G401 (cell line): ENCODE results near the gene ZFYVE27. TPM values are rescaled to one million over a fixed set of nuclear protein-coding genes. Genes with fewer than 3 reads are reported as not detected.

Source experiments
- DNase-seq: peaks from one replicate; pipeline ENCODE4 v3.0.0-alpha.2; 2015; ENCODE audit warnings: low spot score
- in situ Hi-C: cut with HindIII; loops from 2 replicates; pipeline ENCODE4 v1.10.0; 2016; ENCODE audit warnings: low sequenced_read_pairs, mixed read lengths
- total RNA-seq: library from RNA; depleted of rRNA; stranded (reverse); fragments of >200 nt; shearing (Covaris generic); gene quantifications from 2 replicates; pipeline ENCODE4 v1.2.3, GENCODE V29; 2014

ZFYVE27 gene
- total RNA-seq, 1 experiment from 2014 or later: 24.8 TPM

DNA sequence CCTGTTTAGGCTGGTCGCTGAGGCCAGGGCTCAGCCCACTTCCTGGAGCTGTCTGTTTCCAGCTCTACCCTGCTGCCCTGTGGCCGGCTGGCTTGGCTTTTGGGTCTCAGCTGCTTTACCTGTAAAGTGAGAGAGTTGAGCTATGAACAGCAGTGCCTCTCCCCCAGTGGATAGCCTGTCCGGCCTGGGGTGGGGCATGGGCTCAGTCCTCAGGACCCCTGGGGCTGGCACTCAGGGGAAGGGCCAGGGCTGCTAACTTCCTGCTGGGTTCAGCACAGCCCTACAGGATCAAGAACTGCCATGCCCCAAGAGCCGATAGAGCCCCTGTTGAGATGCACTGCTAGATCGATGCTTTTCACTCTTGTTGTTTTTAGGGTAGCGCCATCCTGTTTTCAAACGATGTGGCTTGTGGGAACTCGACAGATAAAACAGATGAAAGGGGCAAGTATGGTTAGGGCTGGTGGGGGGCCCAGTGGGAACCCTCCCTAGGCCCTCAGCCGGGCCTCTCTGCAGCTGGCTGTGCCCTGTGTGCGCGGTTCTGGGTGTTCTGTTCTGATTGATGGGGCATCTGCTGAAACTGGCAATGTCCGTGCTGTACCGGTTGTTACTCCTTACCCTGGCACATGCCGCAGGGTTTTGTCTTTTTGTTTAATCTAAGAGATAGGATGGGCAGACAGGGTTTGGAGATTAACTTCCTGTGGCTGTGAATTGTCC is 44.8 kb downstream of the ZFYVE27 start:
- in situ Hi-C loops: no loop called here
- DNase-seq: no peak

DNA sequence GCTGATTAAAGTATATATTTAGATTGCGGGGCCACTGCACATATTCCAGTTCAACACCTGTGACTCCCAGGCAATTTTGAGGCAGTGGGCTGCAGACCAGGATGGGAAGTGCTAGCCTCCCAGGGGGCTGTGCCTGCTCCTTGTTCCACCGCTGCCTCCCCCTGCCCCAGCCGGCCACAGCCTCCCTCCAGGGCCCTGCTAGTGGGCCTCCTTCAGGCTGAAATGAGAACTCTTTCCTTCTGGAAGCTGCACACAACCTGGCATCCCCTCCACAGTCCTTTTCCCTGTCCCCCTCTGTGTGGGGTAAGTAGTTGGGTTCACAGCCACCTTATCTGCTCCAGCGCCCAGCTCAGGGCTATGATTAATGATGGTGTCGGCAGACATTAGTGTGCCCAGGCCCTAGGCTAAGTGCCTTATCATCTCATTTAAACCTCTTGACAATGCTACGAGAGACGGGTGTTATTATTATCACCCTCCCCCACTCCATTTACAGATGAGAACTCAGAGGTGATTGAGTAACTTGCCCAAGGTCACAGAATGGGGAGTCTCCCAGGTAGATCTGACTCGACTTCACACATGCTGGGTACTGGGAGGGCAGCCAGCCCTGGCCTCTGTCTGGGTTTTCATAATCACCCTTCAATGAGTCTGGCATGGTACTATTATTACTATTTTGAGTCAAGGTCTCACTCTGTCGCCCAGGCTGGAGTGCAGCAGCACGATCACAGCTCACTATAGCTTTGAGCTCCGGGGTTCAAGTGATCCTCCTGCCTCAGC is 45.7 kb downstream of the ZFYVE27 start:
- DNase-seq: no peak

DNA sequence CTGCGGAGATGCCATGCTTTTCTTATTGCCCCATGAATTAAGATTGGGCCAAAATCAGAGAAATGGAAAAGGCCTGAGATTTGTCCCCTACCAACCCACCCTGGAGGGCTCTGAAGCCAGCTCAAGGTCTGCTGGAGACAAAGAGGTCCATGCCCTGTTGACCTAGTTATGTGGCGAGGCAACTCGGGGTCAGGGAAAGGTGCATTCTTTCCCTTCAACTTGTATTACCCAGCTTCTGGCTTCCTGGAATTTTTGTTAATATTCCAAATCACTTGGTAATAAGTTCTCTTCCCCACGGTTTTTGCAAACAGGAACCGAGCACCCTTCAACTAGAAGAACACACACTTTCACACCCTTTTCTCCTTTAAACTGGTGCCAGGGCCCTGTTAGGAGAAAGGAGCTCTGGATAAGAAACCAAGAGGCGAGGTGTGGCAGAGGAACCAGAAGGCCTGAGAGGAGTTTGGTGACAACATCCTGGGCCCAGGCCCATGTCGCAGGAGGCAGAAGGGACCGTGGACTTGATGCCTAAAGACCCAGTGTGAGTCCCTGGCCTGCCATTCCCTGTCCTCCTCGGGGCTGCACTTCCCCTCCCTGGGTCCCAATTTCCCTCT is 47.4 kb downstream of the ZFYVE27 start:
- in situ Hi-C loops: no loop called here

More for the DNA sequence above, 45.7 kb downstream of the ZFYVE27 start:
- in situ Hi-C loops: no loop called here

DNA sequence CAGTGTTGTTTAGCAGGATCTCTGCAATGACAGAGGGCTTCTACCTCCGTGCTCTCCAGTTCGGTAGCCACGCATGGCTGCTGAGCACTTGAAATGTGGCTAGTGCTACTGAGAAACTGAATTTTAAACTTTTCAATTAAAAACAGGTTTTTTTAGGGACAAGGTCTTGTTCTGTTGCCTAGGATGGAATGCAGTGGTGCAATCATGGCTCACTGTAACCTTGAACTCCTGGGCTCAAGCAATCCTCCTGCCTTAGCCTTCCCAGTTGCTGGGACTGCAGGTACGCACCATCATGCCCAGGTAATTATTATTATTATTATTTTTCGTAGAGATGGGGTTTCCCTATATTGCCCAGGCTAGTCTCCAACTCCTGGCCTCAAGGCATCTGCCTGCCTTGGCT is 48.3 kb downstream of the ZFYVE27 start:
- no peak for DNase-seq
- in situ Hi-C loops: no loop called here

More for the DNA sequence above, 47.4 kb downstream of the ZFYVE27 start:
- no peak for DNase-seq

DNA sequence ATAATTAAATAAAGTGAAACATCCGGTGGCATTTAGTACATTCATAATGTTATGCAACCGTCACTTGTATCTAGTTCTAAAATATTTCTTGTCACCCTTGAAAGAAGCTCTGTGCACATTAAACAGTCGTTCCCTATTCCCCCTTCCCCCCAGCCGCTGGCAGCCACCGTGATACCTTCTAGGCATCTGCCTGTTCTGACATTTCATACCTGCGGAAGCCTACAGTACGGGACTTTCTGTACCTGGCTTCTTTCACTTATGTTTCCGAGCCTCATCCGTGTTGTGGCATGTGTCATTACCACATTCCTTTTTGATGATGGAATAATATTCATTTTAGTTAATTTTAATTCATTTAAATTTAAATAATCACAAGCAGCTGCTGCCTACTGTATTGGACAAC is 48.8 kb downstream of the ZFYVE27 start:
- DNase-seq: no peak
- in situ Hi-C loops: no loop called here

DNA sequence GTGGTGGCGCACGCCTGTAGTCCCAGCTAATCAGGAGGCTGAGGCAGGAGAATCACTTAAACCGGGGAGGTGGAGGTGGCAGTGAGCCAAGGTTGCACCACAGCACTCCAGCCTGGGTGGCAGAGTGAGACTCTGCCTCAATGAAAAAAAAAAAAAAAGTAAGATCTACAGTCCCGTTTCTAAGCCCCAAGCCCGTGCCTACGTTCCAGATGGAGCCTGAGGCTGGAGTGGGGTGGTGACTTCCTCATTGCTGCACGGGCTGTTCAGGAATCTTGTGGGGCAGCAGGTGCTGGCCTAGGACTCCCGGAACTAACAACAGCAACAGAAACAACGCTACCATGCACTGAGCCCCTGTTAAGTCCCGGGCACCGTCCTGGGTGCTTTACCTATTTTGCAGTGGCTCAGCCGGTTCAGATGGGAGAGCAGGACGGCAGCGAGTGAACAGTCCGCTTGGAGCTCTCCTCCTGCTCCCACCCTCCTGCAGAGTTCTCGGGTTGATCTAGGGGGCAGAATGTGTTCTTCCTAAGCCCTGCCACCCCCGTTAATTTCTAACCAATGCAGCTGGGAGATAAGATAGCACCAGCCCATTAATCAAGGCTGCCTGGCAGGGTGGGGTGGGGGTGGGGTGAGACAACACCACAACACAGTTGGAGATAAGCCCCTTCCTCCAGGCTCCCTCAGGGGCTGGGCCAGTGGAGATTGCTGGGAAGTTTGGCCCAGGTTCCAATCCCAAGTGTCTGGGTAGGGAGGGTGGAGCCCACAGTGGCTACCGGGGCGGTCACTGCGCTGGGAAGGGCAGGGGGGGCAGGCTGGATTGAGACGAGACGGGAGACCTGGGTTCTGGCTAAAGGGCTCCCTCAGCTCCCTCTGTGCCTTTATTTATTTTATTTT is 51.9 kb downstream of the ZFYVE27 start:
- no peak for DNase-seq
- in situ Hi-C loops: no loop called here

DNA sequence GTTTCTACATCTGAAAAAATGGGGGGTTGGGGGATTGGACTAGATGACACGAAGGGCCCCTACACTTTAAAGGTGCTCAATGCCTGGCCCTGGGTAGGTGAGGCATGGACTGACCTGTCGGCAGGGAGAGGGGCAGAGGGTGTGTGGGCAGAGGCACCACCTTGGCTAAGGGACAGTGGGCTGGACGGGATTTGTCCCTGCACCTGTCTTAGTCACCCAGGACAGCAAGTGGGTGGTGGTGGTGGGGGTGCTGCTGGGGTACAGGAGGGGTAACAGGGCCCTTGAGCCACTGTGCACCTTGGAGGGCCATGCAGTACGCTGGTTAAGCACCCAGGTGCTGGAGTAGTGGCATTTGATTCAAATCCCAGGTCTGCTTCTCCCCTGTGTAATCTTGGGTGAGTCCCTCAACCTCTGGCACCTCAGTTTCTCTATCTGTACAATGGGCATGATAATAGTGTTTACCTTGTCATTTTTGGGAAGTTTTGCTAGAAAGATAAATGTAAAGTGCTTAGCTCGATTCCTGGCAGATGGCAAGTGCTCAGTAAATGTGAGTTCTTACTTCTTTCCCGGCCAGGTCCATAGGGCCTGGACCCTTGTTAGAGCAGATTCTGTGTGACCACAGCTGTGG is 53.0 kb downstream of the ZFYVE27 start:
- no peak for DNase-seq
- in situ Hi-C loops: no loop called here

DNA sequence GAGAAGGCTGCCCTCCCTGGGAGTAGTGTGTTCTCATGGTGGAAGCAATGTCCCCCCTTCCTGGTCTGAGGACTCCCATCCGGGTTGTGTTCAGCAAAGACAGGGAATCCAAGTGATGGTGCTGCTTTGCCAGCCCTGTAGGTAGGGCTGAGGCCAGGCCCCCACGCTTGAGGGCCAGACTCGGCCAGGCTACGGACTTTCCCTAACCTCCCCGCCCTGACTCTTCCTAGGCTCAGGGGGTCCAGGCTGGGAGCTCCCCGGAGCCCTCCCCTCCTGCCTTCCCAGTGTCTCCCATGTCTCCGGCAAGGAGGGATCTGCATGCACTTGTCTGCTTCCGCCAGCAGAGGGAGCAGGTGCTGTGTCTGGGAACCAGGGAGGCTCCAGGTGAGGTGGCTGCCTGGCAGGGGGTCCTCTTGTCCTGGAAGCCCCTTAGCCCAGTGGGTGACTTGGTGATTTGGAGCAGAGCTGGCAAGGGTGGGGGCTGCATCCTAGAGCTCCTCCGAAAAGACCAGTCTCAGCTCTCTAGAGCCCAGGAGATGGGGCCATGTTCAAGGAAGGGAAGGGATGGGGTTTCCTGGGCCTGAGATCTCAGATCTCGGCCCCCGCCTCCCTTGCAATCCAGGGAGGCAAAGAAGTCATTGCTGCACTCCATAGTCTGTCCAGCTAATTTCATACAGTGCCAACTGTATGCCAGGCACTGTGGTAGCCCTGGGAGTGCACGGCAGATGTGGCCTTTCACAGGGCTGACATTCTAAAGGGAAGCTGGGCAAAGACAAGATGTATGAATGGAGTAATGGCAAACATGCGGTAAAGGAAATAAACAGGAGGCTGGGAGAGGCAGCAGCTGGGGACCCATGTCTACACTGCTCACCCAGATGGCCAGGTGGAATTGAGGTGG is 55.1 kb downstream of the ZFYVE27 start:
- in situ Hi-C loops: no loop called here

DNA sequence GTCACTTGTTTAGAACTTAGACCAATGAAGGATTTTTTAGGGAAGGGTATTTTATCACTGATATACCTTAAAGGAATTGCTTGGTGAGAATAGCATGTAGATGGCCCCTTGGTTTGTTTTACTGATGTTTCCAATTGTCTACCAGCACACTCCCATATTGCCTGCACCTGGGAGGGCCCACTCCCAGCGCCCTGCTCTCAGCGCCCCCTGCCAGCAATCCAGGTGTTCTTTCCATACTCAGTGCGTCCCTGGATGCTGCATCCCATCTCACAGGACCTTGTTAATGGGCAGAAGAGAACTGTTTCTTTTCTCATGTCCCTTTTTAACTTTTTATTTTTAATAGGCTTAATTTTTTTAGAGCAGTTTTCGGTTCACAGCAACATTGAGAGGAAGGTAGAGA is 59.0 kb downstream of the ZFYVE27 start:
- in situ Hi-C loops: no loop called here
- no peak for DNase-seq

More for the DNA sequence above, 55.1 kb downstream of the ZFYVE27 start:
- peak; percentile 86 for DNase-seq

DNA sequence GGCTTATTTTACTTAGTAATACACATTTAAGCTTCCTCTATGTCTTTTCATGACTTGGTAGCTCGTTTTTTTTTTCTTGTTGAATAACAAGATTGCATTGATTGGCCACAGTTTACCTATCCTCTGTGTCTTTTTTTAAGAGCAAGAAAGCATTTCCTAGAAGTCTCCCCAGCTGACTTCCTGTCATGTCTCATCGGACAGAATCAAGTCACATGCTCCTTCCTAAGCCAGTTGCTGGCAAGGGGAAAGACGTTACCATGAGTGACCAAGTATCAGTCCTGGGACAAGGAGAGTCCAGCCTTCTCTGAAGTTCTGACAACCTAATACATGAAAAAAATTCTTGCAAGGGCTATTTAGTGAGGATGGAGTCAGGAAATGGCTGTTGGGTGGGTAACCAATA is 59.7 kb downstream of the ZFYVE27 start:
- in situ Hi-C loops: no loop called here
- DNase-seq: no peak

DNA sequence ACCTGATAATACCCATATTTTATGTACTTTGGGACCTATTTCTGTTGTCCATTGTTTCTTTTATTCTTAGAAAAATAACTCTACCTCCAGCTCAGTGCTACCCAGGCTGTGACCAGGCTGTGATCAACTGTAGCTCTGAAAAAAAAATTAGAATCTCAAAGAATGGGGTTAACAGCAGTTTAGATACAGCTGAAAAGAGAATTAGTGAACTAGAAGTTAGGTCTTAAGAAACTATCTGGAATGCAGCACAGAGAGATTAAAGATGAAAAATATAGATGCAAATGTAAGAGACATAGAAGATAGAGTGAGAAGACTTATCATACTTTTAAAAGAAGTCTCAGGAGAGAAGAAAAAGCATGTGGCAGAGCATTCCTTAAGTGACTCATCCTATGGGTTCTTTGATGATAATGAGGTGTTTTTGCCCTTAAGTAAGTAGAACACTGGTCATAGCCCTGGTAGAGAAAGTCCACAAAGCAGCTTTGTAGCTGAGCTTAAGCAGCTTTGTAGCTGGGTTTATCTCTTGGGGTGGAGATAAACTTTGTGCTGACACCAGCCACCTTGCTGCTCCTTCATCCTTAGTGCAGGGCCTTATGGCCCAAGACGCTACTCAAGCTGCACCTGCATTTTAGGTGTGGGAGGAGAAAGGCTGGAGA is 62.2 kb downstream of the ZFYVE27 start:
- in situ Hi-C loops: no loop called here
- DNase-seq: no peak

DNA sequence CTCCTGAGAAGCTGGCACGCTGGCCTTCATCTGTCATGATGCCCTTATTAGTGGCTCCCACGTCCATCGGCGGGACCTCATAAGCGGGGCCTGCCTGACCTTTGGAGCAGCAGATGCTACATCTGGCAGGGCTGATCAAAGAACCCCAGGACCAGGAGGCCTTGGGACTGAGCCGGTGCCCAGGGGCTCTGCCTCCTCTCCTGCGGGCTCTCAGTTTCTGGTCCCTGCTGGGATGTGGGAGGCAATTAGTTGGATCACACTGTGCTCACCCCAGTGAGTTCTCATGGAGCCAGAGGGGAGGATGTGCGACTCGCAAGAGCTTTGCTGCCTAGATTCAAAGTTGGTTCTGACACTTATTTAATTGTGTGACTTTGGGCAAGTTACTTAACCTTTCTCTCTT is 63.5 kb downstream of the ZFYVE27 start:
- in situ Hi-C loops: no loop called here
- no peak for DNase-seq

DNA sequence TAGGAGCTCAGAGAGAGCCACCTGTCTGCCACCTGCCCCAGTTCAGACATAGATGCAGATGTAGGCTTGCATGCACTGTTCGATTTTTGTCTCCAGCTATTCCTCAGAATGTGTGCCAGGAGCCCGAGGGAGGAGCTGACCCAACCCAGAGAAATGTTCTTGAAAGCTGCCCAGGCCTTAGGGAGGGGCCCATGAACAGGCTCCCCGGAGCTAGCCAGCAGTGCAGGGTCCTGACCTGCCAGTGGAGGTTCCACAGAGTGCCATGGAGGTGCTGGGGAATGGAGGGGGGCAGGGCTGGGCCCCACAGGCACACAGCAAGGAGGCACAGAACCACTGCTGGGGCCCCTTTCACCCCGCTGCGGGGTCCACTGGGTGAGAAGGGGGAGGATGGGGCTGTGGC is 64.5 kb downstream of the ZFYVE27 start:
- DNase-seq: no peak
- in situ Hi-C loops: no loop called here

DNA sequence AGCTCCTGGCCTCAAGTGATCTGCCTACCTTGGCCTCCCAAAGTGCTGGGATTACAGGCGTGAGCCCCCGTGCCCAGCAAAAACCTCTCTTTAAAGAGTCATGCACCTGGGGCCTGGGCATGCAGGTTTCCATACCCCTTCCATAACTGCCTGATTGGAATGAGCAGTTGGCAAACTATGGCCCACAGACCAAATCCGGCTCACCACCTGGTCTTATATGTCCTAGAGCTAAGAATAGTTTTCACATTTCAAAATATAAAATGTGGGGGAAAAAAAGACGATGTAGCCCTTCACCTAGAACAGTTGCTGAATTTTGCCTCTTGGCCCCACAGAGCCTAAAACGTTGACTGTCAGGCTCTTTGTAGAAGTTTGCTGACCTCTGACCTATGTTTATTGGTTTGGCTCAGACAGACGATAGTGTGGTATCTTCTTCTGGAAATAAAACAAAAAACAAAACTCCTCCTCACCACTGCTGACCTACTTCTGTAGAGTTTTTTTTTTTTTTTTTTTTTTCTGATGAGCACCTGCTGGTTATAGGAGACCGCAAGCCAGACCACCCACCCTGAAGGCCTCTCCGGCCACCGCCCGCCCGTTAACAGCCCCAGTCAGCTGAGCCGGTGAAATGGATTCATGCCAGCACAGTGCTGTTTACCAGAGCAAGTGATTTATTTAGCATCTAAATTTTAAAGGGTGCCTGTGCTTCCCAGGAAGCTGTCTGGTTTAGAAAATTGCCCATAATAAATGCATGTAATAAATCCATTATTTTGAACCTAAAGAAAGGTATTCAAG is 68.4 kb downstream of the ZFYVE27 start:
- in situ Hi-C loops: no loop called here
- peak; percentile 62 for DNase-seq

DNA sequence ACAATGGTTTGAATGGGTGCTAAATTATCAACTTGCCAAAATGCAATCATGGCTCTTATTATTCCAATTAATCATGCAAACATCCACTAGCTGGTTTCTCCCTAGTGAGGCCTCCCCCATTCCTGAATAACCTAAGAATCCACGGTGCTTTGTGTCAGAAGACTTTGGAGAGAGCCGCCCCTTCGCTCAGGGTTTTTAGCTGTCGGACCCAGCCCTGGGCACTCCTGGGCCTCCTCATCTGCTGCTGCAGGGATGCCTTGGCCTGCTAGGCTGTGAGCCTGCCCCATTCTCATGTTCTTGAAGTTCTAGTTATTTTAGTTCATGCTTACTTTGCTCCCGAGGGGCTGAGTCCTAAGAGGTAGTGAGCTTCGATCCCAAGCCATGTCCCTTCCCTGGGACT is 69.0 kb downstream of the ZFYVE27 start:
- no peak for DNase-seq
- in situ Hi-C loops: no loop called here

DNA sequence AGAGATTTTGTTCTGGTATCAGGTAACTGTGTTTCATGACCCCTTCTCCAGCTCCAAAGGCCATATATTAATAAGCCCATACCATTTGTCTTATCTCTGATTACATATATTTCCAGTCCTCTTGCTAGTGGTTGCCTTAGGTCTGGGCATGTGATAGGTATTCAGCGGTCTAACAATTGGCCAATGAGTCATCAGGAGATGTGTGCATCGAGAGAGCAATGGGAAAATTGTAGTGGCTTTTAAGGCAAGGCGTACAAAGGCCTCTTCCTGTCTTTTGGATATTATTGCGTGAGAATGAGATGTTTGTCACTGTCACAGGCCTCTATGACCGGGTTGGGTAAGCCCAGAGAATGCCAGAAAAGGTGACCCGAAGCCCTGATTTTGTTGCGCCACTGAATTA is 73.5 kb downstream of the ZFYVE27 start:
- DNase-seq: no peak
- in situ Hi-C loops: no loop called here
